ENCODE measurements around the gene SMIM38. TPM values are rescaled to one million over a fixed set of nuclear protein-coding genes. Genes with fewer than 3 reads are reported as not detected.
A peak's percentile ranks its signal among the peaks of the same experiment; 100 is the strongest.

Gene SMIM38
- under 1 TPM in 1 of 2 donors, not detected in 1; 0.18 TPM for total RNA-seq
- long read RNA-seq, result 0 reads

DNA sequence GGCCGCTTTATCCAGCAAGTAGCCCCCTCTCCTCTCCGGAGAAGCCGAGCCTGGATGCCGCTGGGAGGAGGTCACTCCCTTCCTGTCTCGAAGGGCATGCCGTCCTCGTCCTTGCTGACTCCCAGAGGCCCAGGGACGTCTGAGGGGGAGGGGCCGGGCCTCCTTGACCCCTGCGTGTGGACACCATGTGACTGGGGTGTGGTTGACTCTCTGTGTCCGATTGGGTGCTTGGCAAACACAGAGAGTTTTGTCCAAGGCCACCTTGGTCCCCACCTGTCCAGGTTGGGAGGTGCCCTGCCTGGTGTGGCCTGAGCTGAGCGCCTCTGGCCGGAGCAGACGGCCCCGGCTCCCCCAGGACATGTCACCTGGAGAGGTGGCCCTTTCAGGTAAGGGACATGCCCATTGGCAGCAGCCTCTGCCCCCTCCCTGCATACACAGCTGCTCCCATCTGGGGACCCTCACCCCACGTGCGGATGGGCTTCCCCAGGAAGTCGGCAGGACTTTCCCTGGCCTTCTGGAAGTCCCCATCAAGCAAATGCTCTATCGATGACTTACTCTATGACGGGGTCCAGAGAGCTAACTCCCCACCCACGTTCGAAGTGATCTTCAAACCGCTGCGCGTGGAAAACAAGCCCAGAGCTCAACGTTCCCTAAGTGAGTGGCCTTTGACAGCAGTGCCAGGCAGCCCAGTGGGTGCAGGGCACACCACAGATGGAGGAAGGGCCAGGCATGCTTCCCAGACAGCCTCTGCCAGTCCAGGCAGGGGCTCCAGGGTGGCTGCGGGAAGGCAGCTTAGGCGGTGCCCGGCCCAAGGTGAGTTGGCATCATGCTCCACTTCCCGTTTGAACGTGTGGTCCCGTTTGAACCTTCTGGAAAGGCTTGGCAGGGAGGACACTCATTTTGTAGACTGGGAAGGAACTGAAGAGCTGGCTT, at the start of gene SMIM38:
TSS of gene SMIM38 (plus strand) at position 634 of the 933 bp plus-strand sequence. CDS start 1,912 bp downstream, outside the sequence.
- no peak for ATAC-seq
- no peak for DNase-seq
- intact Hi-C loops (cut with DNase I), result no loop called here

DNA sequence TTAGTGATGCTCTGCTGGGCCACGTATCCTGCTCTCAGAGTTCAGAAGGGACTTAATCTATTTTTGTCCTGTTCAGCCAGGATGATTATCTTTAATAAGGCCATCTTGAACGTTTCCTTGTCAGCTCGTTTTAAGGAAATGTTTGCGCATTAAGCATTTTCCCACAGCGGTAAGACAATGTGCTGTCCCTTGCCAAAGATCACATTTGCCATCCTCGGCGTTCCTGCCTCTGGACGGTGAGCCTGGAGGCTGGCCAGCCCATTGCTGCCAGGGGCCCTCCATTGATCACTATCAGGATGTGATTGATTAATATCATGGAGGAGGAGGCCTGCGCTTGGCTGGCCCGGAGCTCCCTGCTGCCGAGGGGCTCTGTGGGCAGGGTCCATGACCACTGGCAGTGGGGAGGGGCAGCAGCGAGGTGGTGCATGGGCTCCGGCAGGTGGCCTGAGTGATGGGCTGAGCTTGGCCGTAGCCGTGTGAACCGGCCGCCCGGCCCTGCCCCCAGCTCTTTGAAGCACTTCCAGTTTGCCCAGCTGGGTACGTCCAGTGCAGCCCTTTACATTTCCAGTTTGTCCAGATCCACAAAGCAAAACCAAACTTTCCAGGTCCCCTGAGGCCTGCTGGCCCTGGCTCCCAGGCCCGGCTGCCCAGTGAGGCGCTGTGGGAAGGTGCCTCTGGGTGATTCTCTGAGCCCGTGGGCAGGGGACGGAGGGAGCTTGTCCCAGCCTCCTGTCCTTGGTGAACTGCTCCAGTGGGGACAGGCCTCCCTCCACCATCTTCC, 49.5 kb upstream of the SMIM38 start:
- ATAC-seq, result no peak
- intact Hi-C loops (cut with DNase I), result no loop called here
- DNase-seq, result no peak

DNA sequence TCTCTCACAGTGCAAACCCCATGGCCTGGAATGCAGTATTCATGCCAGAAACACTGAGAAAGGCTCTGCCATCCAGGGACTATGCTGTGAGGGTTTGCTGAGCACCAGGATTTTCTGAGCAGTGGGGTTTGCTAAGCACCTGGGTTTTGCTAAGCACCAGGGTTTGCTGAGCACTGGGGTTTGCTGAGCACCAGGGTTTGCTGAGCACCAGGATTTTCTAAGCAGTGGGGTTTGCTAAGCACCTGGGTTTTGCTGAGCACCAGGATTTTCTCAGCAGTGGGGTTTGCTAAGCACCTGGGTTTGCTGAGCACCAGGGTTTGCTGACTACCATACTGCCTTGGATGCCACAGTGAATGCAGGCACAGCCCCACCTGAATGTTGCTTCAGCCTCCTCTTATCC, 48.3 kb upstream of the SMIM38 start:
- DNase-seq (no peak), ATAC-seq (no peak)
- intact Hi-C loops (cut with DNase I), result no loop called here

DNA sequence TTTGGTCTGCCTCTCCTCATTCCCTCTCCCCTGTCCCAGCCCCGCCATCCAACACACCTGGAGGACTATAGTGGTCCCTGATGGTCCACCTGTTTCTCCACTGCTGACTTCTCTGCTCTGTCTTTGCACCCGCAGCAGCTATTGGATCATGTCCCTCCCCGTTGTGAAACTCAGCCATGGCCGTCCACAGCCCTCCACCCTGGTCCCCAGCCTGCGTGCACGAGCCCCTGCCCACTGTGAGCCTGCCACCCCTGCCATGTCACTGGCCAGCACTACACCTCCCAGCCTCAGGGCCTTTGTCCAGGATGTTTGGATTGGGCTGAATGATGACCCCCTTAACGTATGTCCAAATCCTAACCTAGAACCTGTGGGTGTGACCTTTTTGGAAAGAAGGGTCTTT, 47.7 kb upstream of the SMIM38 start:
- intact Hi-C loops (cut with DNase I), result no loop called here
- DNase-seq (no peak), ATAC-seq (no peak)

DNA sequence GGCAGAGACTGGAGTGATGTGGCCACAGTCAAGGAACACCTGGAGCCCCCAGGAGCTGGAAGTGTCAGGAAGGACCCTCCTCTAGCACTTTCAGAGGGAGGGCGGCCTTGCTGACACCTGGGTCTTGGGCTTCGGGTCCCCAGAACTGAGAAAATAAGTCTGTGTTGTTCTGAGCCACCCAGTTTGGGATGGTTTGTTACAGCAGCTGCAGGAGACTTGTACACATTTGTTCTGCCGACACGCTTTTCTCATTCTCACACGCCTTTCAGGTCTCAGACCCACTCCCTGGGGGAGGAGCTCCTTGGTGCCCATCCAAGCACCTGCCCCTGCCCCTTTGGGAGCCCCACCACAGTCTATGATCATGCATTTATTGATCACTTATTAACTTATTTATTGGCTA, 47.2 kb upstream of the SMIM38 start:
- no peak for DNase-seq
- intact Hi-C loops (cut with DNase I), result no loop called here
- ATAC-seq, result no peak

DNA sequence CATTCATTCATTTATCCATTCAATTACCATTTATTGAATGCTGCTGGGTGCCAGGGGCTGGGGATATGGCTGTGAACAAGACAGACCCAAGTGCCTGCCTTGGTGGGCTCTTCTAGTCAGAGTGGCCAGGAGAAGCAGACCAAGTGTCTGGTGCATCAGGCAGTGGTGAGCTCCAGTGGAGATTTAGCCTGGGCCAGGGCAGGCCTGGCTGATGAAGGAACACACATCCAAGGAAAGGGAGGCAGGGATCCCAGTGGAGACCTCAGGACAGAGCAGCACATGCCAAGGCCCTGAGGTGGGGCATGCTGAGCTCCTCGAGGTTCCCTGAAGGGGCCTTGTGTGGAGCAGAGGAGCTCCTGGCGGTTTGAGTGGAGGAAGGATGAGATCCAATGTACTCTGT, 46.6 kb upstream of the SMIM38 start:
- no peak for DNase-seq
- ATAC-seq, result no peak

DNA sequence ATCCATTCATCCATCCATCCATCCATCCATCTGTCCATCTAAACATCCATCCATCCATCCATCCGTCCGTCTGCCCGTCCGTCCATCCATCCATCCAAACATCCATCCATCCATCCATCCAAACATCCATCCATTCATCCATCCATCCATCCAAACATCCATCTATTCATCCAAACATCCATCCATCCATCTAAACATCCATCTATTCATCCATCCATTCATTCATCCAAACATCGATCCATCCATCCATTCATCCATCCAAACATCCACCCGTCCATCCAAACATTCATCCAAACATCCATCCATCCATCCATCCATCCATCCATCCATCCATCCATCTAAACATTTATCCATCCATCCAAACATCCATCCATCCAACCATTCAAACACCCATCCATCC, 45.3 kb upstream of the SMIM38 start:
- intact Hi-C loops (cut with DNase I), result no loop called here
- DNase-seq (no peak), ATAC-seq (no peak)

More for the DNA sequence above, 46.6 kb upstream of the SMIM38 start:
- intact Hi-C loops (cut with DNase I), result no loop called here

DNA sequence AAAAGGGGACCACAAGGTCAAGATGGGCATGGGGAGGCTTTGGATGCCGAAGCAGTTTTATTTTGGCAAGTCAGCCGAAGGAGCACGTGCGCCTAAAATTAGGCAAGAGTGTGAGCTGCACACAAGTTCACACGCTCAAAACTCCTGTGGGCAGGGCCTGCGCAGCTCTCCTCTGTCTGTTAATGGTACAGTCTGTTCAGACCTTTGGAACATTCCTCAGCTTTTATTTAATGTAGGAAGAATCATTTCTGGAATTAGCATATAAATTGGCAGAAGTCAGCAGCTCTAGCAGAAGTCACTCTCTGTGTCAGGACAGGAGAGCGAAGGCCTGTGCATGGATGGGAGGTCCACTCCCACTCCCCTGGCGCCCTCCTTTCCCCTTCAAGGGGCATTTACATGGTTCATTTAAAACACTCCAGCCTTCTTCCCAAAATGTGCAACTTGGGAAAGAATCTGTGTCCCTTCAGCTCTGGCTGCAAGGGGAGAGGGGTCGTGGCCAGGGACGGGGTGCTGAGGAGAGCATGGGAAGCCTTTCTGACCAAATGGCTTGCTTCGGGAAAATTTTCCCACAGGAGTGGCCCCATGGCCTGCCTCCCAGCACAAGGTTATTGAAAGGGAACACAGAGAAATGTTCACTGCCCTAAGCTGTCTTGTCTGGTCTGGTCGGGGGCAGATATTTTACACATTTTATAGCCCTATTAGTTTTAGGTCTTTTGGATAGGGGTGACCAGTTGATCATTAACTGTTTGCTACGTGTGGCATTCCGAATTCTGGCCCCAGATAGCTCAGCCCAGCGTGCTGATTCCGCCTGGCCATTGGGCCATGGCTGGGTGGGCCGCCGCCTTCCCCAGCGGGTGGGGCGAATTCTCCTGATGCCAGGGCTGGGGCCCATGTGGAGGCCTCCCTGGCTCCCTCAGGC, 43.9 kb upstream of the SMIM38 start:
- DNase-seq (no peak), ATAC-seq (no peak)
- intact Hi-C loops (cut with DNase I), result no loop called here

DNA sequence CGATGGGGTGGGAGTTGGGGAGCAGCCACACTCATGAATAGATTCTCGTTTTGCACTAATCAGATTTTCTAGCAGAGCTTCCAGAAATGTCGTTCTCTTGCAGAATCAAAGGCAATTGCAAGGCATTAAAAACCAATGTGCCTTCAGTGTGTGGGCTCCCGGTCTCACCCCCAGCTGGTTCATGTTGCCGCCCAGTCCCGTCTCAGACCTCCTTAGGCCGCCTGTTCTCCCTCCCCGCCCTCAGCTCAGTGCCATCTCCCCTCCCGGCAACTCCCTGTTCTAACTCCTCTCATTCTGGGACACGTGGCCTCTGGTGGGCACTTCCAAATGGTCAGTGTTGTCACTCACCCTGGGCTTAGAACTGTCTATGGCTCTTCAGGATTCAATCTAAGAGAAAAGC, 42.5 kb upstream of the SMIM38 start:
- ATAC-seq (no peak), DNase-seq (no peak)
- intact Hi-C loops (cut with DNase I), result no loop called here

DNA sequence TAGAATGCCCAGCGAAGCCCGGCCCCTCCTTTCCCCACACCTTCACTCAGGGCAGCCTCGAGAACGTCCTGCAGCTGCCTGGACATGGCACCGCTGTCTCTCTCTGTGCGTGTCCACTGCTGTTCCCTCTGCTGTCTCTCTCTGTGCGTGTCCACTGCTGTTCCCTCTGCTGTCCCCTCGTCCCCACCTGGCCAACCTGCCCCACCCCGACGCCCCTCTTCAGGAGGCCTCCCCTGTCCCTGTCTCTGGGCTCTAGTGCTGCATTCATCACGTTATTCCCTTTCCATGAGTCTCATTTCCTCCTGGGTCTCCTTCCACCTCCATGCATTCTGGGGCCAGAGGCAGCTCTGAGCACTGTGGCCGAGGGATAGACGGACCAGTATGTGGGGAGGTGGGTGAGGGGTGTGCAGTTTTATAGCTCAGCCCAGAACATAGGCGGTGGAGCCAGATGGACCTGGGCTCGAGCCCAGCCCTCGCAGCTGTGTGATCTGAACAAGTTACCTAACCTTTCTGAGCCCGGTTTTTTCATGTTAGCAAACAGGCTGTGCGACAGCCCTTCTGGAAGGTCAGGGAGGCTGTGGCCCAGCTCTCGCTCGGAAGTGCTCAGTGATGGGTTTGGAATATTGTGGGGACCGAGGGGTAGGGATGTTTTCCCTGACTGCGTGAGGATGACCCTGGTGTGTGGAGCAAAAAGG, 41.9 kb upstream of the SMIM38 start:
- intact Hi-C loops (cut with DNase I), result no loop called here
- no peak for ATAC-seq
- DNase-seq, result no peak

DNA sequence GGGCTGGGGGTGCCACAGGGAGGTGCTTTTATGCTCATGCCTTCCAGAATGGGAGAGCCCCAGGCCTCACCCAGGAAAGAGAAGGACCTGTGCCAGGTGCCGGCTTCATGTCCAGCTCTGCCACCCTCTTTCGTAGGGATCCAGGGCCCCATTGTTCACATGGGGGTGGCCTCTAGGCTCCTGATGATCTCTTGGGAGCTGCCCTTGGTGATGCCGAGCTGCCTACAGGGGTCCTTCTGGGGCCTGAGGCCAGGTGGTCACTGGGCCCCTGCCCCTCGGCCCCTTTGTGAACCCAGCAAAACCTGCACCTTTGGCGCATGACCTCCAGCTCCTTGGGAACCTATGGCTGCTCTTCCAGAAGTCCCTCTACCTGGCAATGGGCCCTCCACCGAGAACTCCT, 41.4 kb upstream of the SMIM38 start:
- no peak for ATAC-seq
- no peak for DNase-seq
- intact Hi-C loops (cut with DNase I), result no loop called here

DNA sequence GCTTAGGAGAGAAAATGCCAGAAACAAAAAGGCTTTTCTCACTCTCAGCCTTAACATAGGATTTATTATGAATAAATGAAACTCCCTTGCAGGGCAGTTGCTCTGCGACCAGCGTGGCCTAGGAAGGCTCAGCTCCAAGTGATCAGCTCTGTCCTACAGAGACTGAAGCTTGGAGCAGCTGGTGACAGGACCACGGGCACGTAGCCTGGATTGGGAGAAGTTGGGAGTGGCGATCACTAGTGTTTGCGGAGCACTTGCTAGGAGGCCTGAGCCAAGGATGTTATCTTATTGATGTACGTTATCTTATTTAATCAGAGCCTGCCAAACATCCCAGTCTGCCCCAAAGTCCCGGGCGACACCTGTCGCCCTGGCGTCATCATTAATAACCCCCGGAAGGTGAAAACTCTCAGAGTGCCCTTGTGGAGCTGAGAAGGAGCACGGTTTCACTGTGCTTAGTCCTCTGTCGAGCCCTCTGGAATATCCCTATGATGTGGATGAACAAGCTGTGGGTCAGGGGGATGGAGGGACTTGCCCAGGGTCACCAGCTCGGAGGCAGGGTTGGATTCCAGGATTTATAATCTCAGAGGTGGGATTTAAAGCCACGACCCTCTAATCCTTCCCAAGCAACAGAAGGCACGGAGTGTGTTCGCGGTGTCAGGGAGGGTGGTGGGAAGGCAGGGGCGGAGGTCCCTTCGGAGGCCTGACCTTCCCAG, 40.8 kb upstream of the SMIM38 start:
- intact Hi-C loops (cut with DNase I), result no loop called here
- DNase-seq (no peak), ATAC-seq (peak; percentile 6 to 38)

DNA sequence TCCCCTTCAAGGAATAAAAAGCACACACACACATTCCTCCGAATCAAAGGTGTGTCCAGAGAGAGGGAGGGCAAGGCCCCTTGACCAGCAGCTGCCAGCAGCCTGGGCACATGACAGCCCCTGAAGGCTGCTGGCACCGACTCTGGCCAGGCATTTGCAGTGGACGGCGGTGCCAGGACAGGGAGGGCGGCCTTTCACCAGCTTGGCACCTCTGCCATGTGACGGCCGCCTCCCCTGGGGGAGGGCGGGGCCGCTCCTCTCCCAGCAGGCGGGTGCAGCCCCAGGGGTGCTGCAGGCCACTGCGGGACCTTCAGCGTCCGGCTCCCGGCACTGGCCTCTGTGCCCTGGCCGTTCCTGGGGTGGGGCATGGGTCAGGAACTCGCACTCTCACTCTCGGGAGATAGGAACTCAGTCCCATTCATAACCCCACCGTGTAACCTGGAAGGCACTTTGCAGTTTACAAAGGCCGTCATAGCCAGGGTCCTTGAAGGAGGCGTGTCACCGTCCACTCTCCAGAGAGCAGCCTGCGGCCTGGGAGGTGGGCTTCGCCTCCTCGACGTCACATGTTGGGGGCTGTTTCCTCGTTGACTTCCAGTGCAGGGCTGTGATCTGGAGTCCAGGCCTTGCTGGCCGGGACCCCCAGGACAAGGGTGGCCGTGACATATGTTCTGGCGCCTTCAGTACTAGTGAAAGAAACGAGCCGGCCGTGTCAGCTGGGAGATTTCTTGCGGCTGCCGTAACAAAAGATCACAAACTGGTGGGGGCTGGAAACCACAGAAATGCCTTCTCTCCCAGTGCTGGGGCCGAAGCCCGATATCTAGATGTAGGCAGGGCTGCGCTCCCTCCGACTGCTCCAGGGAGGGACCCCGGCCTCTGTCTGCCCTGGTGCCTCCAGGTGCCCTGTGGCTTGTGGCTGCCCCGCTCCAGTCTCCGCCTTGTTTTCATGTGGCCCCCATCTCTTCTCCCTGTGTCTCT, 39.9 kb upstream of the SMIM38 start:
- intact Hi-C loops (cut with DNase I), result no loop called here
- peak; percentile 92 to 94 for ATAC-seq
- DNase-seq, result peak; percentile 62

DNA sequence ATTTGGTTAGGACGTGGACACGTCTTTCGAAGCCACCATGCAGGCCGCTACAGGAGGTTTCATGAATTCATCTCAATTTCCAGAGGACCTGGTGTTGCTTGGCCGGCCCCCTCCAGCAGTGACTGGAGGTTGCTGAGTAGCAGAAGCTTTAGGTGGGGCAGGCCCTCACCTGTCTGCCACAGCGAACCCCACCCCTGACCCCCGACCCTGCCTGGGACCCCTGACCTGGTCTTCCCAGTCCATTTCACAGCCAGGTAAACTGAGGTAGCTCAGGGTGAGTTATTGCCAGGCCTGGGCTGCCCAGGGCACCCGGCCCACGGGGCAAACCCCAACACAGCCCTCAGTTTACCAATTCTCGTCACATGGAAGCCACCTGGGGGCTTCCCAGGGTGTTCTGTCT, 39.1 kb upstream of the SMIM38 start:
- intact Hi-C loops (cut with DNase I), result no loop called here
- DNase-seq (no peak), ATAC-seq (no peak)

DNA sequence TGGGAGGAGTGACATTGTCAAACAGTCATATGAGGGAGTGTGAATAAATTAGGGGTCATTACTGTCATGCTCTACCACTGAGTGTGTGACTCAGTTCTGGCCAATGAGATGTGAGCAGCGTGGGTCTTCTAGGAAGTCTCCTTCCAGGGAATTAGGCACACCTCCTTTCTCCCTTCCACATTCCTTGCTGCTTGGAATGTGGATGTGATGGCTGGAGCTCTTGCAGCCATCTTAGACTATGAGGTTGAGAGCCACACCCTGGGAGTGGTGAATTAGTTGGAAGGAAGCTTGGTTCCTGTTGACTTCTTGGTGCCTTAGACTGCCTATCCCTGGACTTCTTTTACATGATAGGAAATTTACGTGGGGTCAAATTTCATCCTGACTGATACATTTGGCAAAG, 36.5 kb upstream of the SMIM38 start:
- no peak for DNase-seq

DNA sequence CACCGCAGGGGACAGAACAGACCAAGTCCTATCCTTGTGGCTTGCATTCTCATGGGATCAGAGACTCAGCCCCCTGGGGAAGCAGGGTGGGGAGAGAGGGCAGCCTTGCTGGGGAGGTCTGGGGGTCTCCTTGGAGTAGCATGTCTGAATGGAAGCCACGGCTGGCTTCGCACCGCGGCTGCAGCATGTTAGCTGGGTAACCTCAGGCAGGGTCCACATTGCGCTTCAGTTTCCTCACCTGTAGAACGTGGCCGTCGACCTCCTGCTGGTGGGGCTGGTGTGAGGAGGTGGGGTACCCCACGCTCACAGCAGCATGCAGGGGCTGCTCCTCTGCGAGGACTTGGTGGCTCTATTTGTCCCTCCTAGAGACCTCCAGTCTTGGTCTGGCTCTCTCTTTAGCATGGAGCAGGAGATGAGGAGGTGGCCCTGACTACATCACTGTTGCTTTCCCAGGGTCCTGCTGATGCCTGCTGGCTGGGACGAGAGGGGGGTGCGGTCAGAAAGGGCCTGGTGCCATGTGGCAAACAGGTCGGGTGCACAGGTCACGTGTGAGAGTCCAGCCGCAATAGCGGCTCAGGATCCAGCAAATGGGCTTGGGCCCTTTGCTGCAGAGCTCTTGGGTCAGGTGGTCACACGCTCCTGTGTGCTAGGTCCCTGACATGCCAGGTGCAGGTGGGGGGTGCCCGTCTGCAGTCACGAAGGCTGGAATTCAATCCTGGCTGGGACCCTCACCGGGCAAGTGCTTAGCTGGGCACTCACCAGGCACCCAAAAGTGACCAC, 35.4 kb upstream of the SMIM38 start:
- DNase-seq (no peak), ATAC-seq (no peak)
- intact Hi-C loops (cut with DNase I), result loop anchor here in 1 of 2 donors (10.0 kb wide), 1 partner anchor 325 kb away; no protein-coding TSS in a partner anchor

More for the DNA sequence above, 36.5 kb upstream of the SMIM38 start:
- intact Hi-C loops (cut with DNase I), result no loop called here
- no peak for ATAC-seq

All from left cardiac atrium (tissue), 4 donors.